A549 treated with ZK216348 at 1 μM for 4 hours (cell line): ENCODE data around the gene ZNF74. TPM values are rescaled to one million over a fixed set of nuclear protein-coding genes. Genes with fewer than 3 reads are reported as not detected.

Experiments
- total RNA-seq: library from RNA; stranded (reverse); fragments of 200-300 nt; extraction: Qiagen RNA extraction; gene quantifications from 5 replicates; pipeline ENCODE4 v1.2.3, GENCODE V29; 2022; ENCODE audit warnings: low read depth

ZNF74 gene
- 4.4 to 7.9 TPM (median 6.6 TPM) in 5 replicates for total RNA-seq

DNA sequence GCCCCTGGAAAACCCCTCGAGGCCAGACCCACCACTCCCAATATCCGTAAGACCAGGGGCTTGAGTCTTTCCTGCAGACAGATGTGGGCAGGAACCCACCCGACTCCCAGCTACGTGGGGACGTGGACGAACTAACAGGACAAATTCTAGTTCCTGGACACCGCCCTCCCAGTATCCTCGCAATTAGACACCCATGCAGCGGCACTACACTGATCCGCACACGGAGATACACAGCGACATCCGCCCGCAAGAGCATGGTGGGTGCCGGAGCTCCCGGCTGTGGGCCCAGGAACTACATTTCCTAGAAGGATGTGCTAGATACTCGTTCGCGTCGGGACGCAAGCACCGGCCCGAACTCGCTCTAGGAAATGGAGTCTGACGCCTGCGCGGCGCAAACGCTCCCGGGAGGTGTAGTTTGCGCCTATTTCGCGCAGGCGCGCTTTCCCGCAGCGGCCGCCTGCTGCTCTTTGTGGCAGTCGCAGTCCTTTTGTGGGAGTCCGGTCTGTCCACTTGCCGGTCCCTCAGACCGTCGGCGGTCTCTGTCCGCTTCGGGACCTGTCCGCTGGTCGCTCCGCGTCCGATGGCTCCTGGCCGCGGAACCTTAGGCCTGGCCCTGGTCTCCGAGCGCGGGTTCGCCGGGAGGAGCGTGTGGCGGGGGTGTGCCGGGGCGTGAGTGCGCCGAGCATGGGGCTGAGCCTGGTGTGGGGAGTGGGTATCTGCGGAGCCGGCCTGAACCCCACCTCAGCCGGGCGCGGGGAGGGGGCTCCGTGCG, at the start of gene ZNF74:
ZNF74 (plus strand) TSS at position 447 of the 772 bp plus-strand sequence. CDS start 478 bp downstream, outside the sequence.

GRCh38 chr22:20437613-20438426, 43.9 kb downstream of the ZNF74 start, which contains the start of gene SCARF2:
Gene SCARF2 (minus strand): TSS chr22:20437825. CDS start chr22:20437754, 71 bp downstream.

Other genes with a start within 250 kb of the ZNF74 start
- not detected in 5 replicates for gene CCDC188, start 243.1 kb upstream of the ZNF74 start, total RNA-seq
- gene RTN4R, start 125.8 kb upstream of the ZNF74 start, total RNA-seq = 5.4 to 14.5 TPM (median 13.8 TPM) in 5 replicates
- gene DGCR6L, start 74.1 kb upstream of the ZNF74 start, total RNA-seq = 22.6 to 46.3 TPM (median 41.0 TPM) in 5 replicates
- gene SCARF2, start 43.7 kb downstream of the ZNF74 start, total RNA-seq = 0.59 to 1.2 TPM (median 0.92 TPM) in 5 replicates
- gene KLHL22, start 101.6 kb downstream of the ZNF74 start, total RNA-seq = 8.0 to 10.7 TPM (median 9.2 TPM) in 5 replicates
- 34.6 to 63.6 TPM (median 54.0 TPM) in 5 replicates for gene MED15, start 113.5 kb downstream of the ZNF74 start, total RNA-seq